Mesodermal cell (in vitro differentiated cells): Measurements from ENCODE around the gene PEAR1.

Experiments
- H3K27ac ChIP-seq: 2 replicates; pipeline ENCODE4 v1.7.0; 2013; ENCODE audit warnings: mild to moderate bottlenecking, low read depth, low read length, moderate library complexity; ENCODE audit not compliant: severe bottlenecking
- H3K36me3 ChIP-seq: 2 replicates; pipeline ENCODE4 v1.7.1; 2013; ENCODE audit warnings: mild to moderate bottlenecking, low read length, moderate library complexity; ENCODE audit not compliant: control insufficient read depth, insufficient read depth
- H3K4me1 ChIP-seq: one replicate; pipeline ENCODE4 v1.7.1; 2013; ENCODE audit warnings: mild to moderate bottlenecking, low read length; ENCODE audit not compliant: insufficient read depth, control insufficient read depth, poor library complexity, severe bottlenecking
- H3K4me3 ChIP-seq: 2 replicates; pipeline ENCODE4 v1.7.0; 2013; ENCODE audit warnings: low read length, control low read depth, mild to moderate bottlenecking; ENCODE audit not compliant: insufficient read depth, poor library complexity, severe bottlenecking; ENCODE audit errors: extremely low read depth
- H3K9me3 ChIP-seq: 2 replicates; pipeline ENCODE4 v1.7.1; 2013; ENCODE audit warnings: mild to moderate bottlenecking, low read length, moderate library complexity; ENCODE audit not compliant: control insufficient read depth
- WGBS, 2 experiments: methylation state at CpG; one replicate each; pipeline ENCODE4 v1.1.5; 2013; ENCODE audit warnings: missing lambda C conversion rate in 2 of 2; ENCODE audit not compliant: insufficient coverage in 2 of 2; 5-methylcytosine and 5-hydroxymethylcytosine counted together

The PEAR1 gene

GRCh38 chr1:156953571-156953970 lies 60.1 kb downstream of the PEAR1 start:
- no peak overlapping the region for H3K27ac ChIP-seq
- no CpG with 5 or more reads among the region's 2 CpGs for WGBS, 2 experiments
- H3K4me3 ChIP-seq = no peak overlapping the region
- H3K36me3 ChIP-seq = peaks cover 73% of the 10 kb centered on the region
- no peaks in the 10 kb centered on the region for H3K9me3 ChIP-seq
- H3K4me1 ChIP-seq = peaks cover 21% of the 10 kb centered on the region

- WGBS, 2 experiments = 94 to 100% methylated on average over 9 of the region's 10 CpGs
- Histone ChIP-seq H3K4me1 (peaks cover 10% of the 10 kb centered on the region), H3K36me3 (peaks cover 84% of the 10 kb centered on the region), H3K9me3 (no peaks in the 10 kb centered on the region), H3K27ac (no peak overlapping the region), H3K4me3 (no peak overlapping the region)
Measured at GRCh38 chr1:156956333-156956732, 62.8 kb downstream of the PEAR1 start.

- Histone ChIP-seq H3K4me1 (peaks cover 7% of the 10 kb centered on the region), H3K36me3 (peaks cover 87% of the 10 kb centered on the region), H3K27ac (no peak overlapping the region)
Measured at GRCh38 chr1:156957634-156958033, 64.1 kb downstream of the PEAR1 start.

DNA sequence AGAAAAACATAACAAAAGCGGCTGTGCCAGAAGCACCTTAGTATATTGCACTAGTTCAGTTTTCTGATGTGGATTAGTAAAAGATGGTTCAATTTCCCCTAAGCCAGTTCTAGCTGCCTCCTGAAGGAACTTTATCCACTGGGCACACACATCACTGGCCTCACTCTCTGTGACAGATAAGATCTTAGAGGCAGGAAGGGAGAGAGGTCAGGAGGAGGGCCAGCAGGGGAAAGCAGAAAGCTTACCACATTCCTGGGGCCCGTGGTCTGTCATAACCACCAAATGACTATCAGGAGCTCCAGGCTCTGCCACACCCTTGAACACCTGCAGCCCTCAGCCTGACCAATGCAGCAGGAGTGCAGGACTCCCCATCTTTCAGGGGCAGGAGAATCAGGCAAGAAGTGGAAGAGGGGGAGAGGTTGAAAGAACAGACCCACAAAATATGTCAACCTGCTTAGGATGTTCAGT lies 64.8 kb downstream of the PEAR1 start:
- Histone ChIP-seq H3K4me3 (no peak overlapping the region), H3K4me1 (peaks cover 7% of the 10 kb centered on the region), H3K27ac (no peak overlapping the region), H3K9me3 (no peaks in the 10 kb centered on the region), H3K36me3 (peaks cover 86% of the 10 kb centered on the region)
- WGBS, 2 experiments = 83 to 86% methylated on average over 1 of the region's 2 CpGs

More at GRCh38 chr1:156957634-156958033, 64.1 kb downstream of the PEAR1 start:
- H3K4me3 ChIP-seq = no peak overlapping the region
- 93 to 100% methylated on average over 2 of the region's 3 CpGs for WGBS, 2 experiments
- no peaks in the 10 kb centered on the region for H3K9me3 ChIP-seq

DNA sequence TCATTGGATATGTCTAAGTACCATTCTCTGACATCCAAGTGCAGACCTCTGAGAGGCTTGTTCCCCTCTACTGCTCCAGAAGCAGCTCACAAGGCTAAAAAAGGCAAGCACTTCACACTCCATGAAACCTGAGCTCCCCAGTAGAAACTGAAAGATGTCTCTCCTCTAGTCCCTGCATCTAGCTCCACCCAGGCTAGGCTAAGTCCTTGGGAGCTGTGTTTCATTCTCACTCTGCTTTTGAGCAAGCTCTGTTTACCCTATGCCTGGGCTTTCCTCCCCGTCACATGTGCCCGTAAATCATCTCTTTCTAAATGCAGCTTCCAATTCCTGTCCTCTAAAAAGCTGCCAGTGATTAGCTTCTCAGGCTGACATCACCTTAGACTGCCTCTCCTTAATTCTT lies 65.9 kb downstream of the PEAR1 start:
- Histone ChIP-seq H3K27ac (no peak overlapping the region), H3K4me1 (peaks cover 17% of the 10 kb centered on the region), H3K9me3 (no peaks in the 10 kb centered on the region), H3K36me3 (peaks cover 86% of the 10 kb centered on the region), H3K4me3 (no peak overlapping the region)
- 88 to 100% methylated on average over 2 of the region's 2 CpGs for WGBS, 2 experiments

- H3K4me3 ChIP-seq = no peak overlapping the region
- no peak overlapping the region for H3K27ac ChIP-seq
- peaks cover 81% of the 10 kb centered on the region for H3K36me3 ChIP-seq
- H3K4me1 ChIP-seq = peaks cover 20% of the 10 kb centered on the region
- WGBS, 2 experiments = 90 to 100% methylated on average over 6 of the region's 6 CpGs
- no peaks in the 10 kb centered on the region for H3K9me3 ChIP-seq
Measured at GRCh38 chr1:156959925-156960324, 66.4 kb downstream of the PEAR1 start.

- Histone ChIP-seq H3K9me3 (no peaks in the 10 kb centered on the region), H3K4me3 (no peak overlapping the region), H3K4me1 (peaks cover 20% of the 10 kb centered on the region), H3K27ac (no peak overlapping the region), H3K36me3 (peaks cover 77% of the 10 kb centered on the region)
- 50 to 94% methylated on average over 2 of the region's 4 CpGs for WGBS, 2 experiments
Measured at GRCh38 chr1:156961709-156962108, 68.2 kb downstream of the PEAR1 start.

GRCh38 chr1:156963621-156964020 lies 70.1 kb downstream of the PEAR1 start:
- Histone ChIP-seq H3K9me3 (no peaks in the 10 kb centered on the region), H3K27ac (no peak overlapping the region), H3K36me3 (peaks cover 73% of the 10 kb centered on the region), H3K4me3 (no peak overlapping the region), H3K4me1 (peaks cover 14% of the 10 kb centered on the region)
- WGBS, 2 experiments = 96 to 100% methylated on average over 3 of the region's 3 CpGs

GRCh38 chr1:156964441-156964840 lies 70.9 kb downstream of the PEAR1 start:
- WGBS, 2 experiments = 100% methylated on average over 1 of the region's 2 CpGs; no CpG with 5 or more reads in 1 of the 2 experiments

More at GRCh38 chr1:156964441-156964840, 70.9 kb downstream of the PEAR1 start:
- Histone ChIP-seq H3K36me3 (peaks cover 76% of the 10 kb centered on the region), H3K4me1 (peaks cover 14% of the 10 kb centered on the region), H3K4me3 (no peak overlapping the region), H3K9me3 (no peaks in the 10 kb centered on the region), H3K27ac (no peak overlapping the region)
